Transverse colon (tissue), 4 donors: ENCODE data around the gene CMC1. TPM values are rescaled to one million over a fixed set of nuclear protein-coding genes. Genes with fewer than 3 reads are reported as not detected.

Experiments
- DNase-seq: peaks from one replicate; pipeline ENCODE4 v3.0.0-alpha.2; 2019
- H3K27ac ChIP-seq, 4 donors: fragments of 200-600 bp; sonication (generic); 2 replicates each; pipeline ENCODE4 v1.5.1; 2016 to 2018; ENCODE audit warnings: inconsistent platforms in 4 of 4
- H3K27me3 ChIP-seq: fragments of 200-600 bp; sonication (generic); 2 replicates; pipeline ENCODE4 v1.5.1; 2017; ENCODE audit warnings: inconsistent platforms
- H3K36me3 ChIP-seq, 4 donors: fragments of 200-600 bp; sonication (generic); 2 replicates each; pipeline ENCODE4 v1.5.1; 2017 to 2019; ENCODE audit warnings: inconsistent platforms in 4 of 4
- H3K4me1 ChIP-seq, 4 donors: fragments of 200-600 bp; sonication (generic); 2 replicates each; pipeline ENCODE4 v1.5.1; 2017 to 2020; ENCODE audit warnings: inconsistent platforms in 4 of 4
- H3K4me3 ChIP-seq, 4 donors: fragments of 200-600 bp; sonication (generic); 1 replicate in 1 of 4; 2 replicates in 3 of 4; pipeline versions ENCODE4 v1.5.1 to v1.6.1; 2017 to 2019; ENCODE audit warnings: inconsistent platforms in 4 of 4
- H3K9me3 ChIP-seq, 2 donors: fragments of 200-600 bp; sonication (generic); 2 replicates each; pipeline ENCODE4 v1.5.1; 2017 to 2019; ENCODE audit warnings: inconsistent platforms in 2 of 2
- EP300 ChIP-seq: sonication (generic); formaldehyde crosslinking; IDR thresholded peaks from one replicate; pipeline ENCODE4 v1.6.1; 2017; ENCODE audit warnings: antibody characterized with exemption, low read depth
- POLR2A ChIP-seq: fragments of 450-650 bp; IDR thresholded peaks from one replicate; pipeline ENCODE4 v1.6.1; 2016; ENCODE audit warnings: antibody characterized with exemption, mild to moderate bottlenecking, moderate library complexity
- POLR2AphosphoS5 ChIP-seq, 3 donors: sonication (generic); formaldehyde crosslinking; IDR thresholded peaks; one replicate each; pipeline ENCODE4 v1.6.1; 2016; ENCODE audit warnings: antibody characterized with exemption in 3 of 3
- WGBS, 2 donors: methylation state at CpG; one replicate each; pipeline ENCODE4 v1.1.5; 2018; ENCODE audit warnings: low coverage in 1 of 2; 5-methylcytosine and 5-hydroxymethylcytosine counted together
- in situ Hi-C, 4 donors: fragments of 200-750 bp; cut with MboI; loops; one replicate each; pipeline versions ENCODE4 v1.15.0 to v1.15.1; 2017; ENCODE audit warnings: low sequenced_read_pairs in 3 of 4, low pct_ligation_motif_present in 1 of 4, low pct_unique_long_range_greater_than_20kb in 1 of 4
- intact Hi-C: fragments of 100-400 bp; cut with DNase I; formaldehyde crosslinking; loops from one replicate; pipeline ENCODE4 v1.15.1; 2023; ENCODE audit warnings: low total_unique reads
- total RNA-seq, 4 donors: library from RNA; depleted of rRNA; stranded (reverse); fragments of >200 nt; gene quantifications; one replicate each; pipeline ENCODE4 v1.1.0, GENCODE V29; 2016
- TF ChIP-seq, protein P1 (sequence below), 5 experiments: fragments of 200-600 bp in 3 of 5; fragments of 450-650 bp in 2 of 5; sonication (generic) in 3 of 5; IDR thresholded peaks; 1 replicate in 2 of 5; 2 replicates in 3 of 5; pipeline ENCODE4 v1.5.1; 2016 to 2017; ENCODE audit warnings: antibody characterized with exemption in 5 of 5, inconsistent platforms in 3 of 5, mild to moderate bottlenecking in 2 of 5, moderate library complexity in 1 of 5

The CMC1 gene
- total RNA-seq, 4 donors from 2014 or later: 0.20 to 15.2 (median 10.7) TPM

GRCh38 chr3:28206479-28206878 lies 34.9 kb upstream of the CMC1 start:
- Histone ChIP-seq H3K27me3 (no peaks in the 10 kb centered on the region), H3K36me3 (no peaks in the 10 kb centered on the region), H3K27ac (no peak overlapping the region), H3K4me3 (no peak overlapping the region), H3K9me3 (no peaks in the 10 kb centered on the region), H3K4me1 (no peaks in the 10 kb centered on the region)
- intact Hi-C loops (no loop called here), in situ Hi-C loops (no loop called here)
- TF ChIP-seq, protein P1, sequence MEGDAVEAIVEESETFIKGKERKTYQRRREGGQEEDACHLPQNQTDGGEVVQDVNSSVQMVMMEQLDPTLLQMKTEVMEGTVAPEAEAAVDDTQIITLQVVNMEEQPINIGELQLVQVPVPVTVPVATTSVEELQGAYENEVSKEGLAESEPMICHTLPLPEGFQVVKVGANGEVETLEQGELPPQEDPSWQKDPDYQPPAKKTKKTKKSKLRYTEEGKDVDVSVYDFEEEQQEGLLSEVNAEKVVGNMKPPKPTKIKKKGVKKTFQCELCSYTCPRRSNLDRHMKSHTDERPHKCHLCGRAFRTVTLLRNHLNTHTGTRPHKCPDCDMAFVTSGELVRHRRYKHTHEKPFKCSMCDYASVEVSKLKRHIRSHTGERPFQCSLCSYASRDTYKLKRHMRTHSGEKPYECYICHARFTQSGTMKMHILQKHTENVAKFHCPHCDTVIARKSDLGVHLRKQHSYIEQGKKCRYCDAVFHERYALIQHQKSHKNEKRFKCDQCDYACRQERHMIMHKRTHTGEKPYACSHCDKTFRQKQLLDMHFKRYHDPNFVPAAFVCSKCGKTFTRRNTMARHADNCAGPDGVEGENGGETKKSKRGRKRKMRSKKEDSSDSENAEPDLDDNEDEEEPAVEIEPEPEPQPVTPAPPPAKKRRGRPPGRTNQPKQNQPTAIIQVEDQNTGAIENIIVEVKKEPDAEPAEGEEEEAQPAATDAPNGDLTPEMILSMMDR (IDR thresholded peaks at IDR 0.05): no peak
- no peak for TF ChIP-seq EP300
- no peak for TF ChIP-seq POLR2AphosphoS5 (IDR thresholded peaks at IDR 0.05)
- TF ChIP-seq POLR2A: no peak
- DNase-seq: no peak
- 60 to 89% methylated on average over 1 to 2 of the region's 2 CpGs for WGBS, 2 donors

DNA sequence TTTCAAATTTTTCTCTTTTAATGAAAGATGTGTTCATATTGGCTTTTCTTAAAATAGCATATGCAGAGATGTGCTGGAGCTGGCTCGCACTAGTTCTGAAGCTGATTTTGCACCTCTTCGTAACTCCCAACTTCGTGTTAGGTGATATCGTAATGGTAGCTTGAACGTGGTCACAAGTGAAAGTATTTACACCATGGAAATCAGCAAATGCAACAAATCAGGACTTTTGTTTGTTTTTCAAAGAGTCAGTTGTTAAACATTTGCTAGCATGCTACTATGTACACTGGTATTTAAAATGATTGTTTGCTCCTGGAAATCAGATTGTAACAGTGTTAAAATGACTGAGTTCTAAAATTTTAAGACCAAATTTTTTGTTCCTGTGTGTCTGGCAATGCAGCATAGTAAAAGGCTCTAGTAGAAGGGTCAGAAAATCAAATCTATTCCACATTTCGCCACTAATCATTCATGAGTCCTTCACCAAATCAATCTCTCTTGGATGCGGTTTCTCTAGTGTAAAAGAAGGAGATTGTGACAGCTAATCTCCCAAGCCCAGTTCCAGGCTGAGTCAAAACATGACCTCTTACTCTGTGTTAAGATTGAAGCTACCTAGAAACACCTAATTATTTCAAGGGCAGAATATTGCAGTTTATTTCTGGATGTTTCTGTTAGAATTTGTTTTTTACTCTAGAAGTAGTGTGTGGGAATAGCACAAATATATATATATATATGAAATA lies 34.3 kb upstream of the CMC1 start:
- in situ Hi-C loops (no loop called here), intact Hi-C loops (no loop called here)
- DNase-seq: no peak
- 51 to 65% methylated on average over 7 of the region's 7 CpGs for WGBS, 2 donors
- H3K27ac ChIP-seq: no peak overlapping the region
- H3K27me3 ChIP-seq: no peaks in the 10 kb centered on the region
- H3K4me3 ChIP-seq: no peak overlapping the region
- TF ChIP-seq POLR2AphosphoS5 (IDR thresholded peaks at IDR 0.05) (no peak), EP300 (no peak), POLR2A (no peak)
- TF ChIP-seq, protein P1 (IDR thresholded peaks at IDR 0.05): no peak
- no peaks in the 10 kb centered on the region for H3K9me3 ChIP-seq
- no peaks in the 10 kb centered on the region for H3K4me1 ChIP-seq
- no peaks in the 10 kb centered on the region for H3K36me3 ChIP-seq

DNA sequence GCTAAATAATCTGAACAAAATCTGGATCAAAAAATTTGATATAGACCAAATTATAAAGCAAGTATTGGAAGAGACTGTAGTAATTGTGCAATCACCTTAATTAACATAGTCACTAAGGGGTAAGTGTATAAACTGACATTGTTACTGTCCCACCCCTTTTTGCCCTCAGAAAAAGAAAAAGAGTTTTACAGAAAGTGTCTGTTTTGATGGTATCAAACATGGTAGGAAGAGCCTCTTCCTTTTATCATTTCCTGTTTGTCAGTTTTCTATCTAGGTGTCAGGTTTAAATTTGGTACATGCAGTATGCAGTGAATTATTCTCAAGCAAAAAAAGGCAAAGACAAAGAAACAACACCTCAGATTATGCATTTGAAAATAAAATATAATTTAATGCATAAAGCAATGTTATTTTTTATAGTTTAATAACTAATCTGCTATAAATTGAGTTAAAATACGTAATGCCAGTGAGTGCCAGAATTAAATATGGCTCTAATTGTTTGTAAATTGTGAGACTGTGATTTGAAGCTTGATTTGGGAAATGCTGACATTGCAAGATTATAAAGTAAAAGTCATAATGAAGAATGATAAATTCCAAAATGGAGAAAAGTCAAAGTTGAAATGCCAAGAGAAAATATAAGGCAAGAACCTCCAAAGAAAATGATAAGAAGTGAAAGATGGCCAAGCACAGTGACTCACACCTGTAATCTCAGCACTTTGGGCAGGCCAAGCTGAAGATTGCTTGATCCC lies 30.3 kb upstream of the CMC1 start:
- H3K27ac ChIP-seq: no peak overlapping the region
- TF ChIP-seq POLR2AphosphoS5 (IDR thresholded peaks at IDR 0.05): no peak
- TF ChIP-seq POLR2A: no peak
- no peak for TF ChIP-seq EP300
- TF ChIP-seq, protein P1 (IDR thresholded peaks at IDR 0.05): no peak
- H3K4me3 ChIP-seq: no peak overlapping the region
- intact Hi-C loops: no loop called here
- H3K27me3 ChIP-seq: no peaks in the 10 kb centered on the region
- in situ Hi-C loops: no loop called here
- WGBS, 2 donors: 85 to 94% methylated on average over 1 of the region's 1 CpG
- no peaks in the 10 kb centered on the region for H3K36me3 ChIP-seq
- no peaks in the 10 kb centered on the region for H3K4me1 ChIP-seq
- DNase-seq: no peak
- peaks cover 6 to 10% of the 10 kb centered on the region in 2 donors for H3K9me3 ChIP-seq

- Histone ChIP-seq H3K36me3 (no peaks in the 10 kb centered on the region), H3K9me3 (peaks cover 6 to 10% of the 10 kb centered on the region in 2 donors), H3K27ac (no peak overlapping the region), H3K4me1 (no peaks in the 10 kb centered on the region), H3K27me3 (no peaks in the 10 kb centered on the region), H3K4me3 (no peak overlapping the region)
- intact Hi-C loops: no loop called here
- in situ Hi-C loops: no loop called here
- WGBS, 2 donors: 83 to 89% methylated on average over 1 of the region's 1 CpG
- TF ChIP-seq, protein P1 (IDR thresholded peaks at IDR 0.05): no peak
- no peak for TF ChIP-seq POLR2AphosphoS5 (IDR thresholded peaks at IDR 0.05)
- no peak for TF ChIP-seq POLR2A
- no peak for DNase-seq
Observed at GRCh38 chr3:28212681-28213080, 28.7 kb upstream of the CMC1 start.
